ENCODE measurements around the gene BBS9. TPM values are rescaled to one million over a fixed set of nuclear protein-coding genes. Genes with fewer than 3 reads are reported as not detected.

The BBS9 gene
- polyA plus RNA-seq, 1 experiment, result 6.5 TPM

- Histone ChIP-seq H3K27me3 (ENCODE audit: control insufficient read depth, insufficient read depth, low read length) (no peaks in the 10 kb centered on the region), H3K4me3 (ENCODE audit: low read depth, low read length) (no peak overlapping the region), H3K36me3 (ENCODE audit: control insufficient read depth, insufficient read depth, low read length) (no peaks in the 10 kb centered on the region)
- no peak for DNase-seq (ENCODE audit: low read depth)
- ChIA-PET POLR2A (no interaction called here), CTCF (interaction anchor here (0.6 kb wide), 1 partner anchor 244 kb away, joined by 4 read pairs; no protein-coding TSS in a partner anchor)
- TF ChIP-seq, protein P1, sequence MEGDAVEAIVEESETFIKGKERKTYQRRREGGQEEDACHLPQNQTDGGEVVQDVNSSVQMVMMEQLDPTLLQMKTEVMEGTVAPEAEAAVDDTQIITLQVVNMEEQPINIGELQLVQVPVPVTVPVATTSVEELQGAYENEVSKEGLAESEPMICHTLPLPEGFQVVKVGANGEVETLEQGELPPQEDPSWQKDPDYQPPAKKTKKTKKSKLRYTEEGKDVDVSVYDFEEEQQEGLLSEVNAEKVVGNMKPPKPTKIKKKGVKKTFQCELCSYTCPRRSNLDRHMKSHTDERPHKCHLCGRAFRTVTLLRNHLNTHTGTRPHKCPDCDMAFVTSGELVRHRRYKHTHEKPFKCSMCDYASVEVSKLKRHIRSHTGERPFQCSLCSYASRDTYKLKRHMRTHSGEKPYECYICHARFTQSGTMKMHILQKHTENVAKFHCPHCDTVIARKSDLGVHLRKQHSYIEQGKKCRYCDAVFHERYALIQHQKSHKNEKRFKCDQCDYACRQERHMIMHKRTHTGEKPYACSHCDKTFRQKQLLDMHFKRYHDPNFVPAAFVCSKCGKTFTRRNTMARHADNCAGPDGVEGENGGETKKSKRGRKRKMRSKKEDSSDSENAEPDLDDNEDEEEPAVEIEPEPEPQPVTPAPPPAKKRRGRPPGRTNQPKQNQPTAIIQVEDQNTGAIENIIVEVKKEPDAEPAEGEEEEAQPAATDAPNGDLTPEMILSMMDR (IDR thresholded peaks at IDR 0.05; ENCODE audit: insufficient read depth, low read depth, low read length), result no peak
Observed at GRCh38 chr7:33563651-33564050, 434.3 kb downstream of the BBS9 start.

- no peaks in the 10 kb centered on the region for H3K27me3 ChIP-seq (ENCODE audit: control insufficient read depth, insufficient read depth, low read length)
- ChIA-PET POLR2A (no interaction called here), CTCF (interaction anchor here (1.1 kb wide), 1 partner anchor 8 kb away, joined by 3 read pairs; no protein-coding TSS in a partner anchor)
- no peaks in the 10 kb centered on the region for H3K36me3 ChIP-seq (ENCODE audit: control insufficient read depth, insufficient read depth, low read length)
- H3K4me3 ChIP-seq (ENCODE audit: low read depth, low read length), result no peak overlapping the region
- no peak for DNase-seq (ENCODE audit: low read depth)
- TF ChIP-seq, protein P1 (IDR thresholded peaks at IDR 0.05; ENCODE audit: insufficient read depth, low read depth, low read length), result no peak
Observed at GRCh38 chr7:33578166-33578565, 448.8 kb downstream of the BBS9 start.

DNA sequence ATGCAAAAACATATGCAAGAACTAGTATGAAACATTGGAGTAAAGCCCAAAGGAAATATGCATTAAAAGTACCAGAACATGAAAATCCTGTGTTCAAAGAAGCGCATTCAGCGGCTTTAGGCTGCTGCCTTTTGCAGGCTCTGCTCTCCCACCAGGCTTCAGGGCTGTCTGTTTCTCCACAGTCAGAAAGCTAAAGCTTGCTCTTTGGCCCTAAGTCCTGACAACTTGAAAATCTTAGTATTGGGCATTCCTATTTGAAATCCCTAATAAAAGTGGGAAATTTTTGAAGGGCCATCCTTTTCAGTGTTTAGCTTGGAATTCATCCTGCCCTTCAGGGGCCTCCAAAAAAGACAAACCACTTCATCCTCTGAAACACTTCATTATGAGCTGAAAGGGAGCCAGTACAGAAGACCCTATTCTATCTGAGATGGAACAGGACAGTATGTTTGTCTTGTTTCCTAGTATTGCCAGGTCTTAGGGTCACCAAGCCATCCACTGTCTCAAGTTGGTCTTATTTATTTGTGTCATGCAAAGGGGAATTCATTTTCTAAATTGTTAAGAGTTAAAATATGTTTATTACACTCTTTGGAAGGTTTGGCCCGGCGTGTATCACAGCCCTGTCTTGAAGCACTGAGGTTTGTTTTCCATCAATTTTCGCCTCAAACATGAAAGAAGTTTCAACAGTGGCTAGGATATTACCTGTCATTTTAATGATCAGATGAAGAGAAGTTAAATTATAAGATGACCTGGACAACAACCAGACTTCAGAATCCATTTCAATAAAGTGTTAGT is 449.7 kb downstream of the BBS9 start:
- DNase-seq (ENCODE audit: low read depth), result no peak
- H3K36me3 ChIP-seq (ENCODE audit: control insufficient read depth, insufficient read depth, low read length), result no peaks in the 10 kb centered on the region
- POLR2A ChIA-PET, result no interaction called here
- H3K4me3 ChIP-seq (ENCODE audit: low read depth, low read length), result no peak overlapping the region
- CTCF ChIA-PET, result interaction anchor here (1.1 to 1.2 kb wide), 2 partner anchors 9 to 20 kb away, joined by 3 read pairs; no protein-coding TSS in a partner anchor
- no peaks in the 10 kb centered on the region for H3K27me3 ChIP-seq (ENCODE audit: control insufficient read depth, insufficient read depth, low read length)
- TF ChIP-seq, protein P1 (IDR thresholded peaks at IDR 0.05; ENCODE audit: insufficient read depth, low read depth, low read length), result no peak

DNA sequence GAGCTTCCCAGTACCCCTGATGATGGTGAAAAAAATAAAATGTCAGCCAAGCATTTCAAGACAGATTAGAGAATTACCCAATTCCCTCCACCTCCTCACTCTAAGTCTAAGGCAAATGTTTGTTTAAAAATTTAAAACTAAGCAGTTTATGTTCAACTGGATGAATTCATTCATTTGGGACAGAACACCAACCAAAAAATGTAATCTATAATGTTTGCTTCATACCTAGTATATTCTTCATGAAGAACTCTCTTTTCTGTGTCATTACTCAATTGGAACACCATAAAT is 450.3 kb downstream of the BBS9 start:
- Histone ChIP-seq H3K27me3 (ENCODE audit: control insufficient read depth, insufficient read depth, low read length) (no peaks in the 10 kb centered on the region), H3K36me3 (ENCODE audit: control insufficient read depth, insufficient read depth, low read length) (no peaks in the 10 kb centered on the region), H3K4me3 (ENCODE audit: low read depth, low read length) (no peak overlapping the region)
- no peak for DNase-seq (ENCODE audit: low read depth)
- TF ChIP-seq, protein P1 (IDR thresholded peaks at IDR 0.05; ENCODE audit: insufficient read depth, low read depth, low read length), result no peak
- POLR2A ChIA-PET, result no interaction called here
- CTCF ChIA-PET, result interaction anchor here (0.5 to 1.2 kb wide), 2 partner anchors 20 to 353 kb away, joined by 3 read pairs; no protein-coding TSS in a partner anchor

DNA sequence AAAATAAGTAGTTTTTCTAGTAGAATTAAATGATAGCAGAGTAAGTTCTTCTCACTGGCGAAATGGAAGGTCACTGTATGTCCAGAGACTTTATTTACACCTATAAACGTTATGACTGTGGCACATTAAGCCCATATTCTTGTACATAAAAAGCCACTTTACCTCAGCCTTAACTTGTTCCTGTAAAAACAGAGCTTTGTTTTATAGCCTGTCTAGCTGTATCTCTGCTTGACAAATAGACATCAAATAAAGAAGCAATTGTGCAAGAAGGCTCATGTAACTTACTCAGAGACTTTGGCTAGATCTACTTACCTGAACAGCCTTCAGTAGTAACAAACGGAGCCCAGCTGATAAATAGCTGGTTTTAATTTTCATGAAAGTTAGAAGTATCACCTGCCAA is 451.9 kb downstream of the BBS9 start:
- TF ChIP-seq, protein P1 (IDR thresholded peaks at IDR 0.05; ENCODE audit: insufficient read depth, low read depth, low read length), result no peak
- CTCF ChIA-PET, result interaction anchor here (0.6 to 1.3 kb wide), 2 partner anchors 13 to 122 kb away, joined by 3 to 5 read pairs; no protein-coding TSS in a partner anchor
- H3K36me3 ChIP-seq (ENCODE audit: control insufficient read depth, insufficient read depth, low read length), result no peaks in the 10 kb centered on the region

More for the DNA sequence above, 451.9 kb downstream of the BBS9 start:
- Histone ChIP-seq H3K4me3 (ENCODE audit: low read depth, low read length) (no peak overlapping the region), H3K27me3 (ENCODE audit: control insufficient read depth, insufficient read depth, low read length) (no peaks in the 10 kb centered on the region)
- POLR2A ChIA-PET, result no interaction called here
- no peak for DNase-seq (ENCODE audit: low read depth)

Measured in BJ (cell line).